ELF-1 (cell line): ENCODE results near the gene ELP2.
"Not testable (repeated sequence)": the region's sequence is repeated elsewhere in the genome, so short reads cannot be mapped to it uniquely, and the experiment has no call there.

Experiments
- DNase-seq: peaks from one replicate; pipeline ENCODE4 v3.0.0-alpha.2; 2016; ENCODE audit warnings: low read depth, low spot score

ELP2 gene

GRCh38 chr18:36188916-36189315, 59.2 kb downstream of the ELP2 start:
- DNase-seq, result no peak

- no peak for DNase-seq
Observed at GRCh38 chr18:36189486-36189885, 59.8 kb downstream of the ELP2 start.

GRCh38 chr18:36191286-36191685, 61.6 kb downstream of the ELP2 start:
- DNase-seq, result no peak

- DNase-seq, result no peak
Observed at GRCh38 chr18:36191711-36192110, 62.0 kb downstream of the ELP2 start.

- DNase-seq, result no peak
Observed at GRCh38 chr18:36194600-36195315, 65.1 kb downstream of the ELP2 start.

GRCh38 chr18:36195427-36196122, 65.9 kb downstream of the ELP2 start:
- no peak for DNase-seq

GRCh38 chr18:36196238-36196995, 66.7 kb downstream of the ELP2 start:
- no peak for DNase-seq

GRCh38 chr18:36197511-36198166, 67.9 kb downstream of the ELP2 start:
- no peak for DNase-seq

GRCh38 chr18:36199691-36200295, 70.1 kb downstream of the ELP2 start:
- no peak for DNase-seq

- DNase-seq, result no peak
Observed at GRCh38 chr18:36200354-36200771, 70.7 kb downstream of the ELP2 start.

GRCh38 chr18:36201765-36202164, 72.1 kb downstream of the ELP2 start:
- DNase-seq, result no peak

GRCh38 chr18:36203360-36203895, 73.7 kb downstream of the ELP2 start:
- no peak for DNase-seq

GRCh38 chr18:36205166-36205565, 75.5 kb downstream of the ELP2 start:
- no peak for DNase-seq

- DNase-seq, result no peak
Observed at GRCh38 chr18:36207303-36207702, 77.6 kb downstream of the ELP2 start.

- not testable (repeated sequence) for DNase-seq
Observed at GRCh38 chr18:36207969-36208368, 78.3 kb downstream of the ELP2 start.

- DNase-seq, result no peak
Observed at GRCh38 chr18:36211612-36212065, 81.9 kb downstream of the ELP2 start.

GRCh38 chr18:36212301-36213171, 82.8 kb downstream of the ELP2 start:
- DNase-seq, result peak; percentile 50

- no peak for DNase-seq
Observed at GRCh38 chr18:36214811-36215210, 85.1 kb downstream of the ELP2 start.

GRCh38 chr18:36215577-36215976, 85.9 kb downstream of the ELP2 start:
- no peak for DNase-seq

GRCh38 chr18:36217348-36217747, 87.6 kb downstream of the ELP2 start:
- no peak for DNase-seq
